HS-27A (cell line): ENCODE results near the gene GHRL.
A peak's percentile ranks its signal among the peaks of the same experiment; 100 is the strongest.
"Not testable (repeated sequence)": the region's sequence is repeated elsewhere in the genome, so short reads cannot be mapped to it uniquely, and the experiment has no call there.

Source experiments
- DNase-seq: peaks from one replicate; pipeline ENCODE4 v3.0.0-alpha.2; 2012; ENCODE audit warnings: low read depth, missing footprints

The GHRL gene

DNA sequence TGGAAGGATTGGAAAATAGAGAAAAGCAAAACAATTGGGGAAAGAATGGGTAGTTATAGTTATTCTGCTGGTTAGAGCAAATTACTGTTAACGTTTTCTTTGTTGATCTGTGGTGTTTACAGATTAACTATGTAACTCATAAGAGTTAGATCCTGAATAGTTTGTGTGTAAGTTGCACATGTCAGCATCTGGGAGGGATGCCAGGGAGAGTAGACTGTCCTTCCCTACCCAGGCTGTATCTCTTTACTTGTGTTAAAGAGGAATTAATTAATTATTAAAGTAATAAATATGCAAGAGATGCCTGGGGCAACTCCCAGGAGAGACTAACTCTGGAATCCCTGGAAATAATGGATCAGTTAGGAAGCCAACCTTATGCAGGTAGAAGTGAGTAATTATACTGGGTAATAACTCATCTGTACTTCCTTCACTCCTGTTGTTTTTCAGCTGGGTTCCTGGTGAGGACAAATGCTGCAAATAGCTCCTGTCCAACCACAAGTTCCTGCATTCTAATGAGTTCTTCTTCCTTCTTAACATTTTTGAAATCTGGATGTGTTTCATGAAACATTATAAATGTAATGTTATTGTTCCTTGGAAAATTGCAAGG is 18.9 kb downstream of the GHRL start:
- no peak for DNase-seq

DNA sequence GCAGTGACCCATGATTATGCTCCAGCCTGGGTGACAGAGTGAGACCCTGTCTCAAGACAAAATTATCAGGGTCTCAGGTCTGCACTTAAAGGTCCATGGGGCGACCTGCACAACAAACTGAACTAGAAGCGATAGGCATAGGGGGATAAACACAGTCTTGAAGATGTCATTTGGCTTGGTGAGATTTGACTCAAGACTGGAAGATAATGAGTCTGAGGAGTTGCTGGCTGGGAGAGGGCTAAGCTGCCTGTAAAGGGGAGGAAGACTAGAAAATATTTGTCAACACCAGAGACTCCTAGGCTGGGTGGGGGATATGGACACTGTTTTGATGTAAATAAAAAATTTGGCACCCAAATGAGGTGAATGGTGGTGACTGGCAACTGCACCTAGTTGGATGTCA is 19.8 kb downstream of the GHRL start:
- no peak for DNase-seq

DNA sequence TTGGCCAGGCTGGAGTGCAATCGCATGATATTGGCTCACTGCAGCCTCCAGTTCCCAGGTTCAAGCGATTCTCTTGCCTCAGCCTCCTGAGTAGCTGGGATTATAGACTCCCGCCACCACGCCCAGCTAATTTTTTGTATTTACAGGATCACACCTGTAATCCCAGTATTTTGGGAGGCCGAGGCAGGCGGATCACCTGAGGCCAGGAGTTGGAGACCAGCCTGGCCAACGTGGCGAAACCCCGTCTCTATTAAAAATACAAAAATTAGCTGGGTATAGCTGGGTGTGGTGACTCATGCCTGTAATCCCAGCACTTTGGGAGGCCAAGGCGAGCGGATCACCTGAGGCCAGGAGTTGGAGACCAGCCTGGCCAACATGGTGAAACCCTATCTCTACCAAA is 20.3 kb downstream of the GHRL start:
- not testable (repeated sequence) for DNase-seq

DNA sequence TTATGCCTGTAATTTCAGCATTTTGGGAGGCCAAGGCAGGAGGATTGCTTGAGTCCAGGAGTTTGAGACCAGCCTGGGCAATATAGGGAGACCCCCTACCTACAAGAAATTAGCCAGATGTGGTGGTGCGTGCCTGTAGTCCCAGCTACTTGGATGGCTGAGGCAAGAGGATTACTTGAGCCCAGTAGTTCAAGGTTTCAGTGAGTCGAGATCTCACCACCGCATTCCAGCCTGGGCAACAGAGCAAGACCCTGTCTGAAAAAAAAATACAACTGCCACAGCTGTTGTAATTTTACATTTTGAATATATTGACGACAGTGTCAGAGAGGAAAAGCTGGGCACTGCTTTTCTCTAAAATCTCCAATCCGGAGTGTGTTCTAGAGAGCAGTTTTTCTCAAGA is 23.3 kb downstream of the GHRL start:
- DNase-seq, result no peak

DNA sequence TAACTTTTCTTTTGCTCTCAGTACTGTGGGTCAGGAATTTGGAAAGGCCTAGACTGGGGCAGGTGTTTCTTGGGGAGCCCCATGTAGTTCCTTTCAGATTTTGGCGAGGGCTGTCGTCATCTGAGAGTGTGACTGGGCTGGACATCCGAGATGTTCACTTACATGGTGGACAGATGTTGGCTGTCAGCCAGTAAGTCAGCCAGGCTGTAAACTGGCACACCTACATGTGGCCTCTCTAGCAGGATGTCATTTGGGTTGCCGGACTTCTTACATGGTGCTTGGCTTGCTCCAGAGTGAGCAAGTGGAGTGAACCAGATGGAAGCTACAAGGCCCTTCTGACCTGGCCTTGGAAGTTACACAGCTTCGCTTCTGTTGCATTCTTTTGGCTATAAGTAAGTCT is 23.8 kb downstream of the GHRL start:
- no peak for DNase-seq

DNA sequence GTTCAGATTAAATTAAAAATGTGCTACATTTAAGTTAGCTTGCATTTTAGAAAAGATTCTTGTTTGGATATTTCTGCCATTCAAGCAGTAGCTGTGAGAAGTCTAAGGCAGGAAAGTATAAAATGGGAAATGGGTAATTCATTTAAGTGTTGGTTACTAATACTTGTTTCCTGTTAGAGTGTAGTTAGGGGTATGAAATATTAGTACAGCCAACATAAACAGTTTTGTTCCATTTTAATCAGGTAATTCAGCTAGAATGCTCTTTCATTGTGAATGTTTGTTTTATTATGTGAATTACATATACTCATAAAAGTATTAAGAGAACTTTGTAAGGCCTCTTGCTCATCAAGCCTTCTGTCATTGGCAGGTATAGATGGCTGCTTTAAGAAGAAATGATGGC is 24.6 kb downstream of the GHRL start:
- DNase-seq, result no peak

DNA sequence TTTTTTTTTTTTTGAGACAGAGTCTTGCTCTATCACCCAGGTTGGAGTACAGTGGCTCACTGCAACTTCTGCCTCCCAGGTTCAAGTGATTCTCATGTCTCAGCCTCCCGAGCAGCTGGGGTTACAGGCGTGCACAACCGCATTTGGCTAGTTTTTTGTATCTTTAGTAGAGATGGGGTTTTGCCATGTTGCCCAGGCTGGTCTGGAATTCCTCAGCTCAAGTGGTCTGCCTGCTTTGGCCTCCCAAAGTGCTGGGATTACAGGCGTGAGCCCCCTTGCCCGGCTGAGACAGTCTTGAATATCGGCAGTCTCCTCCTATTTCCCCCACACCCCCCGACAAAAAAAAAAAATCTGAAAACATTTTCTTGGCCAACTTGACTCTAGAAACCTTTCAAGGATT is 25.8 kb downstream of the GHRL start:
- not testable (repeated sequence) for DNase-seq

DNA sequence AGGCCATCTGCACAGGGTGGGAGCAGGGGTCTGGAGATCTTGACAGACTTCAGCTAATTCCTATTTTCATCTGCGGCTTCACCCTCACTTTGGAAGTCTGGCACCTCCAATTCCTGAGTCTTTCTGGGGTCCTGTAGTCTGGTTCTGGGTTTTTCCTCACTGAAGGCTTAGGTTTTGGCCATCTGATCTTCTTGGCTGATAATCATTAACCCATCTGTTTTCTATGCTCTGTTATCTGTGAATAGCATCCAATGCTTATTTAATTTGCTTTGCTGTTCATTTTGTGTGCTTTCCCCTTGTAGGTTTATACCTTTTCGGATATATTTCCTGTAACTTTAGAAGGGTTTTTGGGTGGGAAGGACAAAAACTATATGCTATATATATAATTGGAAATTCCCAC is 26.9 kb downstream of the GHRL start:
- DNase-seq, result no peak

DNA sequence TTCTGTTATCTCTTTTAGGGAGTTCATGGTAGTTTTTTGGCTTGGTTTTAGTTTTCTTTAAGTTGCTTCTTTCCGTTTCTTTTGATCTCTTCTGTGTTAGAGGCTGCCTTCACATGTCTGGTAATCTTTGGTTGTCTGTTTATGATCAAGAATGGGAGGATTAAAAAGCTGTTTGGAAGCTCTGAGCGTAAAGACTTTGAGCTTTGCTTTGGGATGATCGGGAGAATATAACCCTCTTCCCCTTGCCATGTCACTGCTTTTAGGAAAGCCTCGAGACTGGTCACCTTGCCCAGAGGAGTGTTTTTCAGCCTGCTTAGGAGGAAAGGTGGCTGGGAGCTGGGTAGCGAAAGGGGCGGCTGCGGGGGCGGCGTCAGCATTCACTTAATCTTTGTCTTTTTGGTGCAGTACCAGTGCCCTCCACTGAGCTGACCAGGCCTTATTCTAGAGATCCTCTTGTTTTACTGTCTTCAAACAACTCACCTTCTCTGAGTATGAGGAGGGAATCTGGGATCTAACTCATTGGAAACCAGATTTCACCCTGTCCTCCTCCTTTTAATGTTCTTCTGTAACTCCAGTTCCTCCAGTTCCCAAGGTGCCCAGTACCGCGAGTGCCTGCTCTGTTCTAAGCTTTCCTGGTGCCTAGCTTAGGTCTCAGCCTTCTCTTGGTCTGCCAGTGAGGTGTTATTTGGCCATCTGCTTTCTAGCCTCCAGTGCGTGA is 28.9 kb downstream of the GHRL start:
- DNase-seq, result no peak

DNA sequence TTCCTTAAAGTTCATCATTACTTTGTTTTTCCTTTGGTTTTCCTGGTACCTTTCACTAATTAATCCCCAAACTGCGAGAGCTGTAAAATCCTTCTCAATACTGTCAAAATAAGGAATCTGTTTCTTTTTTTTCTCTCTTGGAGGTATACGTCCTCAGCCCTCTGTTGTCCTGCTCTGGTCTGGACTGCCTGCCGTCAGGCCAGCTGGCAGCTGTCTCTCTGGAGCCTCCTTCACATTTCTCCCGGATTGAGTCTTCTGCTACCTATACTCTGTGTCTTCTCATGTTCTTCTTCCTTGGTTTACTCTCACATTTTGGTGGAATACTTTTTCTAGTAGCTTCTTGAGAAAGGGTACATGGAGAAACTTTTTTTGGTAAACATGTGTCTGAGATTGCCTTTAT is 30.7 kb downstream of the GHRL start:
- no peak for DNase-seq

DNA sequence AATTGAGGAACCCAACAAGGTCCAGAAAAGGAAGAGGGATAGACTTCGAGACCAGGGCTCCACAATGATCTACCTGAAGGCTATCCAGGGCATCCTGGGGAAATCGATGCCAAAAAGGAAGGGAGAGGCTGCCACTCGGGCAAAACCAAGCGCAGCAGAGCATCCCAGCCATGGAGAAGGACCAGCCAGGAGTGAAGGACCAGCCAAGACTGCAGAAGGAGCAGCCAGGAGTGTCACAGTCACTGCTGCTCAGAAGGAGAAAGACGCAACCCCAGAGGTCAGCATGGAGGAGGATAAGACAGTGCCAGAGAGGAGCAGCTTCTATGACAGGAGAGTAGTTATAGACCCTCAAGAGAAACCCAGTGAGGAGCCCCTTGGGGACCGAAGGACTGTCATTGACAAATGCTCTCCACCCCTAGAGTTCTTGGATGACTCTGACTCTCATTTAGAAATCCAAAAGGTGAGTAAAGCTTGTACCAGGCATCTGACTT is 32.5 kb downstream of the GHRL start:
- no peak for DNase-seq

DNA sequence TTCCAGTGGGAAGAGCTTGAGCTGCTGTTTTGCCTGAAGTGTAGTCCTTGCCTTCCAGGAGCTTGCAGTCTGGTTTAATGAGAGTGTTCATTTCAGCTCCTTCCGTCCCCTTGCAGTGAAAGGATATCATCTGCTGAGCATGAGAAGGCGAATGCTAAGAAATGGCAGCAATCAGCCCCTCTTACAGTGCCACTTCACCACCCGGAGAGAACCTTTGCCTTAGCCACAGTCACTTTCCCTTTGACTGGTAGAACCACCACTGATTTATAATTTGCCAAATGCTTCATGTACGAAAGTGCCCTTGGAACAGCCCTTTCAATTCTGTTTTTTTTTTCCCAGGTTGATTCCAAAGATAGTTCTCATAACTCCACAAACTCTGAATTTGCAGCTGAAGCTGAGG is 32.9 kb downstream of the GHRL start:
- no peak for DNase-seq

DNA sequence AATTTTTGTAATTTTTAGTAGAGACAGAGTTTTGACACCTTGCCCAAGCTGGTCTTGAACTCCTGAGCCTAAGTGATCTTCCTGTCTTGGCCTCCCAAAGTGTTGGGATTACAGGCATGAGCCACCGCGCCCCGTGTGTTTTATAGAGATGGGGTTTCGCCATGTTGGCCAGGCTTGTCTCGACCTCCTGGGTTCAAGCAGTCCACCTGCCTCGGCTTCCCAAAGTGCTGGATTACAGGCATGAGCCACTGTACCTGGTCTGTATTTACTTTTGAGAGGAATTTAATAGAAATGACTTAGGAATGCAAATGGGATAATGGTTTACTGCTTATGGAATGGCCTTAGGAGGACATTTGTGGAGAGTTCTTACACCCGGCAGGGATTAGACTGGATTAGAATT is 33.7 kb downstream of the GHRL start:
- no peak for DNase-seq

DNA sequence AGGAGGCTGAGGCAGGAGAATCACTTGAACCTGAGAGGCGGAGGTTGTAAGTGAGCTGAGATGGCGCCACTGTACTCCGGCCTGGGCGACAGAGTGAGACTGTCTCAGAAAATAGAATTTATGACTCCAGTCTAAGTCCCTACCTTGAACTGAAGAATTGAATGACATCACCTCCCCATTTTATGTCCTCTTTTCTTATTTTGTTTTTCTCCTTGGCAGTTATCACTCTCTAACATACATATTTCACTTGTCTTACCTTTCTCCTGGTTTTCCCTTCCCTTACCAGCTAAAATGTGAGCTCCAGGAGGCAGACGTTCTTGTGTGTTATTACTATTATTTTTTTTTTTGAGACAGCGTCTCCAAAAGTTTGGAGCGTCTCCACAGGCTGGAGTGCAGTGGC is 36.9 kb downstream of the GHRL start:
- DNase-seq, result no peak

DNA sequence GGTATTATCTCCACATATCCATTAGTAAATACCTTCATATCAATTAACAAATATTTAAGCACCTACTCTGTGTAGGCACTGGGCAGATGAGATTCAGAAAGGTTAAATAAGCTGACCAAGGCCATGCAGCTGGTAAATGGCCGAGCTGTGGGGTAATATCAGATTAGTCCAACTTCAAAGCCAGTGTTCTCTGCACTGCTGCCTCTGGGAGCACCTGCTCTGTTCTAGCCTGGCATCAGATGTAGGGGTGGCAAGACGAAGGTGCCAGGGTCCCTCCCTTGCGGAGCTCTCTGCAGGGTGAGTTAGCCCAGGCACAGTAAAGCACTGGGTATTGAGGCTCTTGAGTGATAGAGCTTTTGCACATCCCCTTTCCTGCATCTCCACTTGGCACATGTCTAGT is 39.0 kb downstream of the GHRL start:
- DNase-seq, result no peak

DNA sequence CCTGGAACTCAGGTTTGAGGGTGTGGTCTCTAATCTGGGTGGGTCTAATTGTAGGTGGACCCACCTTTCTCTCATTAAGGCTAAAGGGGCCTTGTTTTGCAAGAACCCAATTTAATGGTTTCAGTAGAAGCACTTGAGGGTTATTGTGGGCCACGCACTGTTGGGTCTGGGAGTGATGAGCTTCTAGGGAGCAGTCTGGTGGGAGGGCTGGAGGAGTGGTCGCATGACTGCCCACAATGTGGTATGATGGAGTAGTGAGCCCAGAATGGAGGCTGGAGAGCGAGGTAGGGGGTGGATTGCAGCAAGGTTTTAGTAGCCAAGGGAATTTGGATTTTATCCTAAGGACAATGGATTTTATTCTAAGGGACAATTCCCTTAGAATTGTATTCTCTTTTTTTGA is 41.7 kb downstream of the GHRL start:
- DNase-seq, result no peak

DNA sequence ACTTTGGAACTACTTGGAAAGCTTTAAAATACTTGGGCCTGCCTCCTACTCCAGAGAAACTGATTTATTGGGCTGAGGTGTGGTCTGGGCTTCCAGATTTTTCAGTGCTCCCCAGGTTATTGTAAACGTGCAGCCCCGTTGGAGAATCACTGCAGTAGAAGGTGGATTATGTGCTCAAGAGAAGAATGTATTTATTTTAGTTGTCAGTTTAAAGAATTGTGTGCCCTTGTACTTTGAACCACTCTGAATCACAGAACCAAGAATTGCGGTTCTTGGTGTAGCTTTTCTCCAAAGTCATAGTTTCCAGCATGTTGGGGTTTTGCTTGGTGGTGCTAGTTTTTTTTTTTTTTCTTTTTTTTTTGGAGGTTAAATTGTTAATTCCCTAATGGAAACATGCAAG is 42.9 kb downstream of the GHRL start:
- DNase-seq, result no peak

DNA sequence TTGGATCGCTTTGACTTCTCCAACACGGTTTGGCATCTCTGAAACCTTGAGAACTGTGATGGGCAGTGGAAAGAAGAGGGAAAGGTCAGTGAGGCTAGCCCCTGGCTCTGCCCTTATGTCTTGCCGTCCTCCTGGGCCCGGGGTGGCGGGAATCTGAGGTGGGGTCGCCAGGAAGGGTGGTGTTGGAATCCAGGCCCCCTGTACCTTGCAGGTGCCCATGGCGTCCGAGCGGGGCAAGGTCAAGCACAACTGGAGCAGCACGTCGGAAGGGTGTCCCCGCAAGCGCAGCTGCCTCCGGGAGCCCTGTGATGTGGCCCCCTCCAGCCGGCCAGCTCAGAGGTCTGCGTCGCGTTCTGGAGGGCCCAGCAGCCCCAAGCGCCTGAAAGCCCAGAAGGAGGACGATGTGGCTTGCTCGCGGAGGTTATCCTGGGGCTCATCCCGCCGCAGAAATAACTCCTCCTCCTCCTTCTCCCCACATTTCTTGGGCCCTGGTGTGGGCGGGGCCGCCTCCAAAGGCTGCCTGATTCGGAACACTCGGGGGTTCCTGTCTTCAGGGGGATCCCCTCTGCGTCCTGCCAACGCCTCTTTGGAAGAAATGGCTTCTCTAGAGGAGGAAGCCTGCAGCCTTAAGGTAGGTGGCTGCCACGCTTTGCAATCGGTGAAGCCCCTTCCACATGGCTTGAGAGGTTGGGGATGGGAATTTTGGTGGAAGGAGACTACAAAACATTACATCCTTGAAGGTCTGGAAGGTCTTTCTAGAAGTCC is 43.6 kb downstream of the GHRL start:
- no peak for DNase-seq

DNA sequence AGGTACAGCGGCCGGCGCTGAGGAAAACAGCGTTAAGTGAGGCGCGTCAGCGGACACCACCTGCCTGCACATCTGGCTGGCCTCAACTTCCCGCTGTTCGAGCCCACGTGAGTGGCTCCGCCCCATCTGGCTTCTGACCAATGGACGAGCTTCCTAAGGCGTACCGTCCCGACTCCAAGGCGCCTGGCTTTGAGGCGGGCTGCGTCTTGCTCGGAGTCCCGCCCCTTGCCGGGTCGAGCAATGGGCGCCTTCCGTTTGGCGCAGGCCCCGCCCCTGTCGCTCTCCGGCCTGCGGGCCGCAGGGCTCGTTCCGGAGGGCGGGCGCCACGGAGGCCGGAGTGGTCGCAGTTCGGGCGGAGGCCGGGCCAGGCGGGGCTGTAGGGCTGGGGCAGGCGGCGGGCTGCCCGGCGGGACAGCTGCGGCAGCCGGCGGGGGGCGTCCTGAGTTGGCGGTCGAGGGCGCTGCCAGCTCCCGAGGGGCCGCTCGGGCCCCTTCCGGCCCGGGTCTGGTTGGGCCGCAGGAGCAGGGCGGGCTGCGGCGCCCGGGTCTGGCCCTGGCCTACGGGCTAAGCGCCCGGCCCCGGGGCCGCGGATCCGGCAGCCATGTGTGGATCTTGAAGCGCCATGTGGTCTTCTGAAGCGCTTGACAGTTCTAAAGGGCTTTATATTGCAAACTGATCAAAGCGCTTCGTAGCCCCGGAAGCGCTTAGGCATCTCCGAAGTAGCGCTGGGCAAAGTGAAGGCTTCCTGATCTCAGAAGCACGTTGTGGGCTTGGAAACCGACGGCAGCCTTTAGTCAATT is 44.4 kb downstream of the GHRL start, which contains the start of gene TATDN2:
Gene TATDN2, plus strand, starts transcription at position 276 of the 800 bp plus-strand sequence. CDS start 742 bp downstream, outside the sequence.
- DNase-seq, result peak; percentile 89

DNA sequence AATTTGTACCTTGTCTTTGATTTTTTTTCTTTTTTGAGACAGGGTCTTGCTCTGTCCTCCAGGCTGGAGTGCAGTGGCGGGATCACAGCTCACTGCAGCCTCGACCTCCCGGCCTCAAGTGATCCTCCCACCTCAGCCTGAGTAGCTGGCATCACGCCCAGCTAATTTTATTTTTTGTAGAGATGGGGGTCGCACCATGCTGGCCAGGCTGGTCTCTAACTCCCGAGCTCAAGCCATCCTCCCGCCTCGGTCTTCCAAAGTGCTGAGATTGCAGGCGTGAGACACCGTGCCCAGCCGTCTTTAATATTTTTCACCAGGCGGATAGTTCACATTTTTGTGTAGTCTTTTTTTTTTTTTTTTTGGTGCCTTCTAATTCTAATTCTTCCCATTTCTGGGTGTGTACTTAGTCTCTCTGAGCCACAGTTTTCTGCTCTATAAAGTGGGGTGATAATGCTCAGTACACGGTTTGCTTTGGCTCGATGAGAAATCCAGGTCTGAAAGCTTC is 45.0 kb downstream of the GHRL start:
- no peak for DNase-seq

DNA sequence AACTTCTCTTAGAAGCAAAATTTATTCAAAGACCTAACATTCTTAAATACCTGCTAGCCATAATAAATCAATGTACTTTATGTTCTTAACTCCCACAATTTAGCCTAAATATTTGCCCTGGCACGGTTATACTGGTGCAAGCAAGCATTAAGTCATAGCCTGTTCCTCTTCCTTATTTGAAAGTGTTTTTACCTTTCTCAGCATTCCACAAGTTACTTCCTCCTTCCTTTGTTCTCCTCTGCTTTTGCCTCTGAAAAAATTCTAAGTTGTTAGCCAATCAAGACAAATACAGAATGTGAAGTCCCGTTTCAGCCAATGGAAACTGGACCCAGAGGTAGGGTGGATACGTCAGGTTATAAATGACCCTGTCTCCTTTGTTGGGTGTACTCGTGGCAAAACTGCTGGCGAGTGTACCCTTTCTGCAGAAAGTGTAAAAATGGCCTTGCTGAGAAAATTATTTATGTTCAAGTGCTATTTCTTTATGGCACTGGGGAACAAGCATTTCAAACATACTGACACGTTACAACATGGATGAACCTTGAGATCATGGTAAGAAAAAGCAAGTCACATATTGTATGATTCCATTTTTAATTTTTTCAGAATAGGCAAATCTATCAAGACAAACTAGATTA is 47.5 kb downstream of the GHRL start:
- no peak for DNase-seq

DNA sequence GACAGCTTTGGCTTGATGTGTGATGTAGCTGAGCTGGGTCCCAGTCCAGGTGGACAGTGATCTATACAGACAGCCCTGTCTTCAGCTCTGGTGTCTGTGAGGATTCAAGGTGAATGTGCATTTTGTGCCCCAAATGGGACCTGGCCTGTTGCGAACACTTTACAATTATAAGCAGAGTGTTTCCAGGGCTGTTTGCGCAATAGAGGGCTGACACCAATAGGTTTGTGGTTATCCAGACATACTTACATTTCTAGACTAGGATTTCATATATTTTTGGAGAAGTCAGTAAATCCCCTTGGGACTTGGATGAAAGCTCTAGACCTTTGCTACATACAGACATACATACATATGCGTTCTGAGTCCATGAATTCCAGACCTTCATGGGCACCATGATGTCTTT is 48.7 kb downstream of the GHRL start:
- DNase-seq, result no peak
